PC-3 (cell line): Measurements from ENCODE around the gene ZCWPW1.

ENCODE experiments used
- CTCF ChIP-seq: fragments of 300-600 bp; sonication (generic); conservative IDR thresholded peaks from 2 replicates; pipeline ENCODE4 v1.5.1; 2017; ENCODE audit warnings: antibody characterized with exemption, low read depth, mild to moderate bottlenecking, low read length
- EZH2 ChIP-seq: fragments of 300-600 bp; sonication (generic); IDR thresholded peaks from one replicate; pipeline ENCODE4 v1.6.1; 2017; ENCODE audit warnings: antibody characterized with exemption, mild to moderate bottlenecking, low read length; ENCODE audit not compliant: unreplicated experiment

- TF ChIP-seq CTCF (no peak), EZH2 (no peak)
These were observed 4.2 kb upstream of the ZCWPW1 start for GRCh38 chr7:100432621-100433275.
